BLaER1 (cell line): ENCODE data around the gene APOO.

Source experiments
- H3K27ac ChIP-seq: shearing (Covaris generic); formaldehyde crosslinking; 2 replicates; pipeline ENCODE4 v1.8.1; 2022
- H3K27me3 ChIP-seq: shearing (Covaris generic); formaldehyde crosslinking; 2 replicates; pipeline ENCODE4 v1.8.1; 2022
- H3K36me3 ChIP-seq: shearing (Covaris generic); formaldehyde crosslinking; 2 replicates; pipeline ENCODE4 v1.8.1; 2022
- H3K4me1 ChIP-seq: shearing (Covaris generic); formaldehyde crosslinking; 2 replicates; pipeline ENCODE4 v1.8.1; 2022
- H3K4me2 ChIP-seq: shearing (Covaris generic); formaldehyde crosslinking; 2 replicates; pipeline ENCODE4 v1.8.1; 2022
- H3K4me3 ChIP-seq: shearing (Covaris generic); formaldehyde crosslinking; 2 replicates; pipeline ENCODE4 v1.8.1; 2022
- H3K9ac ChIP-seq: shearing (Covaris generic); formaldehyde crosslinking; 2 replicates; pipeline ENCODE4 v1.8.1; 2022
- H3K9me3 ChIP-seq: shearing (Covaris generic); formaldehyde crosslinking; 2 replicates; pipeline ENCODE4 v1.8.1; 2022
- H4K20me1 ChIP-seq: shearing (Covaris generic); formaldehyde crosslinking; 2 replicates; pipeline ENCODE4 v1.8.1; 2022
- Cebpa-rat ChIP-seq: shearing (Covaris generic); IDR thresholded peaks from 2 replicates; pipeline ENCODE4 v1.8.1; 2022

Gene APOO

GRCh38 chrX:23790155-23790497, 117.6 kb downstream of the APOO start:
- no peaks in the 10 kb centered on the region for H3K27me3 ChIP-seq
- no peaks in the 10 kb centered on the region; the same call in 1 of the 2 replicates for H3K36me3 ChIP-seq
- H3K4me3 ChIP-seq = no peak overlapping the region
- H4K20me1 ChIP-seq = no peaks in the 10 kb centered on the region
- H3K9ac ChIP-seq = no peak overlapping the region
- no peak for TF ChIP-seq Cebpa-rat
- H3K9me3 ChIP-seq = no peaks in the 10 kb centered on the region
- no peak overlapping the region for H3K27ac ChIP-seq
- no peaks in the 10 kb centered on the region for H3K4me1 ChIP-seq
- H3K4me2 ChIP-seq = no peak overlapping the region

- H3K4me2 ChIP-seq = no peak overlapping the region
- H4K20me1 ChIP-seq = no peaks in the 10 kb centered on the region
Observed at GRCh38 chrX:23789386-23790154, 118.2 kb downstream of the APOO start.

GRCh38 chrX:23788946-23789345, 118.8 kb downstream of the APOO start:
- no peak for TF ChIP-seq Cebpa-rat
- Histone ChIP-seq H3K9me3 (no peaks in the 10 kb centered on the region), H3K4me1 (peaks cover 7% of the 10 kb centered on the region; the same call in 1 of the 2 replicates), H3K27ac (no peak overlapping the region), H3K36me3 (no peaks in the 10 kb centered on the region; the same call in 1 of the 2 replicates), H3K4me3 (no peak overlapping the region), H3K4me2 (no peak overlapping the region), H3K9ac (no peak overlapping the region), H3K27me3 (no peaks in the 10 kb centered on the region), H4K20me1 (no peaks in the 10 kb centered on the region)

More at GRCh38 chrX:23789386-23790154, 118.2 kb downstream of the APOO start:
- Histone ChIP-seq H3K36me3 (no peaks in the 10 kb centered on the region; the same call in 1 of the 2 replicates), H3K4me3 (no peak overlapping the region), H3K27ac (no peak overlapping the region), H3K4me1 (peaks cover 5% of the 10 kb centered on the region; the same call in 1 of the 2 replicates), H3K9me3 (no peaks in the 10 kb centered on the region), H3K9ac (no peak overlapping the region), H3K27me3 (no peaks in the 10 kb centered on the region)
- no peak for TF ChIP-seq Cebpa-rat

- Histone ChIP-seq H3K9me3 (no peaks in the 10 kb centered on the region), H3K36me3 (no peaks in the 10 kb centered on the region; the same call in 1 of the 2 replicates), H4K20me1 (no peaks in the 10 kb centered on the region), H3K4me1 (peaks cover 7% of the 10 kb centered on the region; the same call in 1 of the 2 replicates), H3K9ac (no peak overlapping the region), H3K4me3 (no peak overlapping the region), H3K27ac (no peak overlapping the region), H3K27me3 (no peaks in the 10 kb centered on the region), H3K4me2 (no peak overlapping the region)
- no peak for TF ChIP-seq Cebpa-rat
Observed at GRCh38 chrX:23788521-23788920, 119.2 kb downstream of the APOO start.

GRCh38 chrX:23787745-23788118, 120.0 kb downstream of the APOO start:
- H4K20me1 ChIP-seq = no peaks in the 10 kb centered on the region
- H3K9me3 ChIP-seq = no peaks in the 10 kb centered on the region; the same call in 1 of the 2 replicates
- H3K27ac ChIP-seq = no peak overlapping the region
- no peaks in the 10 kb centered on the region; the same call in 1 of the 2 replicates for H3K36me3 ChIP-seq
- H3K27me3 ChIP-seq = no peaks in the 10 kb centered on the region
- H3K4me2 ChIP-seq = no peak overlapping the region
- TF ChIP-seq Cebpa-rat = no peak
- H3K9ac ChIP-seq = no peak overlapping the region
- peaks cover 7% of the 10 kb centered on the region; the same call in 1 of the 2 replicates for H3K4me1 ChIP-seq
- no peak overlapping the region for H3K4me3 ChIP-seq

GRCh38 chrX:23786268-23786815, 121.4 kb downstream of the APOO start:
- H3K27ac ChIP-seq = no peak overlapping the region
- H3K9ac ChIP-seq = no peak overlapping the region
- no peaks in the 10 kb centered on the region for H4K20me1 ChIP-seq
- H3K9me3 ChIP-seq = no peaks in the 10 kb centered on the region; the same call in 1 of the 2 replicates
- H3K4me1 ChIP-seq = peaks cover 7% of the 10 kb centered on the region; the same call in 1 of the 2 replicates
- no peaks in the 10 kb centered on the region for H3K27me3 ChIP-seq
- no peaks in the 10 kb centered on the region; the same call in 1 of the 2 replicates for H3K36me3 ChIP-seq
- no peak for TF ChIP-seq Cebpa-rat
- no peak overlapping the region for H3K4me3 ChIP-seq
- H3K4me2 ChIP-seq = no peak overlapping the region

- Histone ChIP-seq H3K9me3 (no peaks in the 10 kb centered on the region; the same call in 1 of the 2 replicates), H3K9ac (no peak overlapping the region), H3K36me3 (no peaks in the 10 kb centered on the region; the same call in 1 of the 2 replicates), H3K4me1 (peaks cover 7% of the 10 kb centered on the region; the same call in 1 of the 2 replicates), H3K27me3 (no peaks in the 10 kb centered on the region), H3K4me3 (no peak overlapping the region), H3K4me2 (no peak overlapping the region), H4K20me1 (no peaks in the 10 kb centered on the region), H3K27ac (no peak overlapping the region)
- no peak for TF ChIP-seq Cebpa-rat
Observed at GRCh38 chrX:23785580-23785979, 122.2 kb downstream of the APOO start.

GRCh38 chrX:23784470-23785331, 123.0 kb downstream of the APOO start:
- H3K4me2 ChIP-seq = peak overlapping the region; percentile 72
- H4K20me1 ChIP-seq = no peaks in the 10 kb centered on the region
- peak overlapping the region; percentile 74 for H3K4me3 ChIP-seq
- H3K27ac ChIP-seq = no peak overlapping the region
- peaks cover 7% of the 10 kb centered on the region; the same call in 1 of the 2 replicates for H3K4me1 ChIP-seq
- no peaks in the 10 kb centered on the region for H3K27me3 ChIP-seq
- no peaks in the 10 kb centered on the region; the same call in 1 of the 2 replicates for H3K36me3 ChIP-seq
- TF ChIP-seq Cebpa-rat = peak; percentile 37; the same call in 1 of the 2 replicates
- 0 out of 2 replicates have a peak overlapping the region, but pooled peaks have one; percentile 79 for H3K9ac ChIP-seq
- no peaks in the 10 kb centered on the region; the same call in 1 of the 2 replicates for H3K9me3 ChIP-seq

- TF ChIP-seq Cebpa-rat = no peak
- H3K4me3 ChIP-seq = peak overlapping the region; percentile 74
- H3K27ac ChIP-seq = peak overlapping the region; percentile 38; the same call in 1 of the 2 replicates
- H3K4me2 ChIP-seq = peak overlapping the region; percentile 72
- H4K20me1 ChIP-seq = no peaks in the 10 kb centered on the region
- peaks cover 7% of the 10 kb centered on the region; the same call in 1 of the 2 replicates for H3K4me1 ChIP-seq
- no peaks in the 10 kb centered on the region; the same call in 1 of the 2 replicates for H3K36me3 ChIP-seq
- no peaks in the 10 kb centered on the region; the same call in 1 of the 2 replicates for H3K9me3 ChIP-seq
- peak overlapping the region; percentile 79 for H3K9ac ChIP-seq
- no peaks in the 10 kb centered on the region for H3K27me3 ChIP-seq
Observed at GRCh38 chrX:23783589-23784469, 123.9 kb downstream of the APOO start.
